ENCODE measurements around the gene TJP2.

TJP2 gene

DNA sequence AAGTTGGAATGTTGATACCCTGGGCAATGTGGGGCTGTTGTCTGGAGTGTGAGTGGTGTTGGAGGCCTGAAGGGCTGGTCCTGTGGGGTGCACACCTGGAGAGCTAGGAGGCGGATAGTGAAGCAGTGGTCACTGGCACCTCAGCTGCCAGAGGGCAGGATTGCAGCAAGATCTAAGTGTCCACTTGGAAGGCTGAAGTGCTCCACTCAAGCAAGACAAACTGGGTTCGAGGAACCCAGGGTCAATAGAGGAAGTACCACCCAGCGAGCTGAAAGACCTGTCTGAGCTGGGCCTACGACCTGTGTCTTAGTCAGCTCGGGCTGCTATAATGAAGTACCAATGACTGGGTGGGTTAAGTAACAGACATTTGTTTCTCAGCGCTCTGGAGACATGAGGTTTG, 39.7 kb upstream of the TJP2 start:
- TF ChIP-seq, protein P1, sequence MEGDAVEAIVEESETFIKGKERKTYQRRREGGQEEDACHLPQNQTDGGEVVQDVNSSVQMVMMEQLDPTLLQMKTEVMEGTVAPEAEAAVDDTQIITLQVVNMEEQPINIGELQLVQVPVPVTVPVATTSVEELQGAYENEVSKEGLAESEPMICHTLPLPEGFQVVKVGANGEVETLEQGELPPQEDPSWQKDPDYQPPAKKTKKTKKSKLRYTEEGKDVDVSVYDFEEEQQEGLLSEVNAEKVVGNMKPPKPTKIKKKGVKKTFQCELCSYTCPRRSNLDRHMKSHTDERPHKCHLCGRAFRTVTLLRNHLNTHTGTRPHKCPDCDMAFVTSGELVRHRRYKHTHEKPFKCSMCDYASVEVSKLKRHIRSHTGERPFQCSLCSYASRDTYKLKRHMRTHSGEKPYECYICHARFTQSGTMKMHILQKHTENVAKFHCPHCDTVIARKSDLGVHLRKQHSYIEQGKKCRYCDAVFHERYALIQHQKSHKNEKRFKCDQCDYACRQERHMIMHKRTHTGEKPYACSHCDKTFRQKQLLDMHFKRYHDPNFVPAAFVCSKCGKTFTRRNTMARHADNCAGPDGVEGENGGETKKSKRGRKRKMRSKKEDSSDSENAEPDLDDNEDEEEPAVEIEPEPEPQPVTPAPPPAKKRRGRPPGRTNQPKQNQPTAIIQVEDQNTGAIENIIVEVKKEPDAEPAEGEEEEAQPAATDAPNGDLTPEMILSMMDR (conservative IDR thresholded peaks at IDR 0.05; ENCODE audit: low read depth, low read length), result no peak
- Histone ChIP-seq H3K36me3 (ENCODE audit: insufficient read depth) (no peaks in the 10 kb centered on the region), H2AFZ (ENCODE audit: low read depth) (no peak overlapping the region), H3K9ac (no peak overlapping the region), H3K4me1 (ENCODE audit: low read depth, poor library complexity, severe bottlenecking) (no peaks in the 10 kb centered on the region), H3K4me2 (no peak overlapping the region), H3K27ac (no peak overlapping the region), H4K20me1 (ENCODE audit: insufficient read depth) (no peaks in the 10 kb centered on the region), H3K4me3 (IDR thresholded peaks at IDR 0.05; ENCODE audit: insufficient read depth, low read depth, low read length) (no peak overlapping the region), H3K79me2 (ENCODE audit: insufficient read depth, low read depth) (no peaks in the 10 kb centered on the region), H3K27me3 (ENCODE audit: insufficient read depth, low read depth) (no peaks in the 10 kb centered on the region)

DNA sequence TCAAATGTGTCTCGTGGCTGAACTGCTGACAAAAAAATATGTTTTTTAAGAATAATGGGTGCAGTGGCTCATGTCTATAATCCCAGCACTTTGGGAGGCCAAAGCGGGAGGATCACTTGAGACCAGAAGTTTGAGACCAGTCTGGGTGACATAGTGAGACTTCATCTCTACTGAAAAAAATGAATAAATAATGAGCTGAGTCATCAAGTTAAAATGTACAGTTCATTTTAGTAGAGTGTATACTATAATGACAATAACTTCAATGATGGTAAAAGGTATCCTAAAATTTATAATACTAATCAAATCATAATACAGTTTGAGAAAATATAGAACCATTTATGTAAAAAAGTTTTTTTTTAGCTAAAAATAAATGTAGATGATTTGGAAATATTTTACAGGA, 37.9 kb upstream of the TJP2 start:
- no peak overlapping the region for H3K4me2 ChIP-seq

DNA sequence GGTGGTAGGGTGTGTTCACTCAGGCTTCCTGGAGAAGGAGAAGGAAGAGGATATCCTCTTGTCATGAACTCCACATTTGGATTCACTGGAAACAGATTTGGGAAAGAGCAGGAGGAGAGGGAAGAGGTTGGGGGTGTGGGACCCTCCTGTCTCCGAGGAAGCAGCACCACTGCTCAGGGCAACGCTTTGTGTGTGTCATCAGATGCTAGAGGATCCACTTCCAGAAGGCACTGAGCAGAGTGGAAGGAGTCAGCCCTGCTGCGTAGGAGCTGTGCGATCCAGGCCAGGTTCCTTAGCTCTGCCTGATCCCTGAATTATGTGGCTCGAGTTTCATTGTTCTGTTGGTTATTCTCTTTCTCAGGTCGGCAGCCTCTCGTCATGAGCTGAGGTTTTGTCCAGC, 37.3 kb upstream of the TJP2 start:
- H3K4me1 ChIP-seq (ENCODE audit: low read depth, poor library complexity, severe bottlenecking), result no peaks in the 10 kb centered on the region
- H3K9ac ChIP-seq, result no peak overlapping the region
- no peaks in the 10 kb centered on the region for H3K27me3 ChIP-seq (ENCODE audit: insufficient read depth, low read depth)
- H3K79me2 ChIP-seq (ENCODE audit: insufficient read depth, low read depth), result no peaks in the 10 kb centered on the region
- no peaks in the 10 kb centered on the region for H4K20me1 ChIP-seq (ENCODE audit: insufficient read depth)
- no peaks in the 10 kb centered on the region for H3K36me3 ChIP-seq (ENCODE audit: insufficient read depth)
- no peak overlapping the region for H3K4me2 ChIP-seq
- no peak overlapping the region for H2AFZ ChIP-seq (ENCODE audit: low read depth)
- TF ChIP-seq, protein P1 (conservative IDR thresholded peaks at IDR 0.05; ENCODE audit: low read depth, low read length), result no peak
- no peak overlapping the region for H3K4me3 ChIP-seq (IDR thresholded peaks at IDR 0.05; ENCODE audit: insufficient read depth, low read depth, low read length)
- H3K27ac ChIP-seq, result no peak overlapping the region

More for the DNA sequence above, 37.9 kb upstream of the TJP2 start:
- Histone ChIP-seq H3K27ac (no peak overlapping the region), H3K9ac (no peak overlapping the region), H2AFZ (ENCODE audit: low read depth) (no peak overlapping the region), H3K27me3 (ENCODE audit: insufficient read depth, low read depth) (no peaks in the 10 kb centered on the region), H3K4me1 (ENCODE audit: low read depth, poor library complexity, severe bottlenecking) (no peaks in the 10 kb centered on the region), H3K79me2 (ENCODE audit: insufficient read depth, low read depth) (no peaks in the 10 kb centered on the region), H4K20me1 (ENCODE audit: insufficient read depth) (no peaks in the 10 kb centered on the region), H3K36me3 (ENCODE audit: insufficient read depth) (no peaks in the 10 kb centered on the region), H3K4me3 (IDR thresholded peaks at IDR 0.05; ENCODE audit: insufficient read depth, low read depth, low read length) (no peak overlapping the region)
- TF ChIP-seq, protein P1 (conservative IDR thresholded peaks at IDR 0.05; ENCODE audit: low read depth, low read length), result no peak

DNA sequence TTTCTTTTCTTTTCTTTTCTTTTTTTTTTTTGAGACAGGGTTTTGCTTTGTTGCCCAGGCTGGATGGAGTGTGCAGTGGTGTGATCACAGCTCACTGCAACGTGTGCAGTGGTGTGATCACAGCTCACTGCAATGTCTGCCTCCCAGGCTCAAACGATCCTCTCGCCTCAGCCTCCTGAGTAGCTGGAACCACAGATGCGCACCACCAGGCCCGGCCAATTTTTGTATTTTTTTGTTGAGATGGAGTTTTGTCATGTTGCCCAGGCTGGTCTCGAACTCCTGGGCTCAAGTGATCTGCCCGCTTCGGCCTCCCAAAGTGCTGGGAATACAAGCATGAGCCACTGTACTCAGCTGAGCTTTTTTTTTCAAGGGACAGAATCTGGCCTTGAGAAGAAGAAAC, 36.8 kb upstream of the TJP2 start:
- no peaks in the 10 kb centered on the region for H3K27me3 ChIP-seq (ENCODE audit: insufficient read depth, low read depth)
- no peaks in the 10 kb centered on the region for H4K20me1 ChIP-seq (ENCODE audit: insufficient read depth)
- H3K36me3 ChIP-seq (ENCODE audit: insufficient read depth), result no peaks in the 10 kb centered on the region
- no peak overlapping the region for H3K4me2 ChIP-seq
- no peak overlapping the region for H2AFZ ChIP-seq (ENCODE audit: low read depth)
- H3K4me1 ChIP-seq (ENCODE audit: low read depth, poor library complexity, severe bottlenecking), result no peaks in the 10 kb centered on the region
- no peak overlapping the region for H3K9ac ChIP-seq
- H3K79me2 ChIP-seq (ENCODE audit: insufficient read depth, low read depth), result no peaks in the 10 kb centered on the region
- no peak overlapping the region for H3K27ac ChIP-seq
- H3K4me3 ChIP-seq (IDR thresholded peaks at IDR 0.05; ENCODE audit: insufficient read depth, low read depth, low read length), result no peak overlapping the region
- TF ChIP-seq, protein P1 (conservative IDR thresholded peaks at IDR 0.05; ENCODE audit: low read depth, low read length), result no peak

All from KMS-11 (cell line).